Astrocyte of the spinal cord (primary cell): Measurements from ENCODE around the gene GRIN1.

Source experiments
- DNase-seq: peaks from one replicate; pipeline ENCODE4 v3.0.0; 2011; ENCODE audit warnings: low read depth, low spot score
- H3K4me3 ChIP-seq: 2 replicates; pipeline ENCODE4 v1.5.1; 2011; ENCODE audit warnings: low read depth, mild to moderate bottlenecking, low read length, moderate library complexity
- in situ Hi-C: cut with HindIII; loops from 2 replicates; pipeline ENCODE4 v1.10.0; 2017; ENCODE audit warnings: low sequenced_read_pairs
- TF ChIP-seq, protein P1 (sequence below): IDR thresholded peaks from 2 replicates; pipeline ENCODE4 v1.5.1; 2012; ENCODE audit warnings: low read depth, mild to moderate bottlenecking, low read length, inconsistent platforms

The GRIN1 gene

DNA sequence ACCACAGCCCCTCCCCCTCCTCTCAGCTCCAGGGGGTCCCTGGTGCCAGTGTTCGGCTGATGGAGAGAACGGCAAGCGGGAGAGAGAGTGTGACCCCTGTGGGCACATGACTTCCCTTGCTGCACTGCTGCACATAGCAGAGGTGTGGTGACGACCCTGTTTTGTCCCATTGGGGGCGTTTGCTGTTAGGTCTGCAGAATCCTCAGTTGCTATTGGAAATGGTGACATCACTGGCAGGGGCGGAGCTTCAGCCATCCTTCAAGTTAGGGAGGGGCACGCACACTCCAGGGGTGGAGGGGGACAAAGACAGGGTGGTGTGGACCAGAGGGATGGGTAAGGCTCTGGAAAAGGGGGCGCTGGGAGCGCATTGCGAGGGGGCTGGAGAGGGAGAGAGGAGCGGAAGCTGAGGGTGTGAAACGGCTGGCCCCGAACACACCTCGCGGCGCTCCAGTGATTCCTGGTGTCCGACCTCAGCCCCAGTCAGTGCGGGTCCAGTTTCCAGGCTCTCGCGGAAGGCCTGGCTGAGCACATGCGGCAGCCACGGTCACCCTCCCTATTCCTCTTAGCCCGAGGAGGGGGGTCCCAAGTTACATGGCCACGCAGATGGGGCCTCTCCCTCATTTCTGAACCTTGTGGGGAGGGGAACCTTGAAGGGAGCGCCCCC lies 764 bp upstream of the GRIN1 start:
- H3K4me3 ChIP-seq, result no peak overlapping the region
- TF ChIP-seq, protein P1, sequence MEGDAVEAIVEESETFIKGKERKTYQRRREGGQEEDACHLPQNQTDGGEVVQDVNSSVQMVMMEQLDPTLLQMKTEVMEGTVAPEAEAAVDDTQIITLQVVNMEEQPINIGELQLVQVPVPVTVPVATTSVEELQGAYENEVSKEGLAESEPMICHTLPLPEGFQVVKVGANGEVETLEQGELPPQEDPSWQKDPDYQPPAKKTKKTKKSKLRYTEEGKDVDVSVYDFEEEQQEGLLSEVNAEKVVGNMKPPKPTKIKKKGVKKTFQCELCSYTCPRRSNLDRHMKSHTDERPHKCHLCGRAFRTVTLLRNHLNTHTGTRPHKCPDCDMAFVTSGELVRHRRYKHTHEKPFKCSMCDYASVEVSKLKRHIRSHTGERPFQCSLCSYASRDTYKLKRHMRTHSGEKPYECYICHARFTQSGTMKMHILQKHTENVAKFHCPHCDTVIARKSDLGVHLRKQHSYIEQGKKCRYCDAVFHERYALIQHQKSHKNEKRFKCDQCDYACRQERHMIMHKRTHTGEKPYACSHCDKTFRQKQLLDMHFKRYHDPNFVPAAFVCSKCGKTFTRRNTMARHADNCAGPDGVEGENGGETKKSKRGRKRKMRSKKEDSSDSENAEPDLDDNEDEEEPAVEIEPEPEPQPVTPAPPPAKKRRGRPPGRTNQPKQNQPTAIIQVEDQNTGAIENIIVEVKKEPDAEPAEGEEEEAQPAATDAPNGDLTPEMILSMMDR, result no peak
- in situ Hi-C loops, result no loop called here
- DNase-seq, result no peak

DNA sequence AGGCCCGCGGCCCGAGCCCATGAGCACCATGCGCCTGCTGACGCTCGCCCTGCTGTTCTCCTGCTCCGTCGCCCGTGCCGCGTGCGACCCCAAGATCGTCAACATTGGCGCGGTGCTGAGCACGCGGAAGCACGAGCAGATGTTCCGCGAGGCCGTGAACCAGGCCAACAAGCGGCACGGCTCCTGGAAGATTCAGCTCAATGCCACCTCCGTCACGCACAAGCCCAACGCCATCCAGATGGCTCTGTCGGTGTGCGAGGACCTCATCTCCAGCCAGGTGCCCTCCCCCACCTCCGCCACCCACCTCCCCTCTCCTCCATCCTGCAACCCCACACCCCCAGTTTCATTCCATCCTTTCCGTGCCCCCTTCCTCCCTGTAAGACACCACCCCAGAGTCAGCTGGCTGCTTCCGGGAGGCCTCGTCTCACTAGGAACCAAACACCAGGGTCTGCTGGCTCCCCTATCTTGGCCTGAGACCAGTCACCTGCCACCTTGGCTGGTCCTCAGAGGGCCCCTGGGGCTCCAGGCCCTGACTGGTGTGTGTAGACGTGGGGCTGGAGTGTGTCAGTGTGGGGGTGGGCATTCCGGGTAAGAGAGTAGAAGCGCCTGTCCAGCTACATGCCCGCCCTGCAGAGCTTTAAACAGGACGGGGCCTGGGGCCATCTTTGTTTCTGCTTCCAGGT lies 655 bp downstream of the GRIN1 start:
- DNase-seq, result no peak
- TF ChIP-seq, protein P1, result no peak
- H3K4me3 ChIP-seq, result no peak overlapping the region

DNA sequence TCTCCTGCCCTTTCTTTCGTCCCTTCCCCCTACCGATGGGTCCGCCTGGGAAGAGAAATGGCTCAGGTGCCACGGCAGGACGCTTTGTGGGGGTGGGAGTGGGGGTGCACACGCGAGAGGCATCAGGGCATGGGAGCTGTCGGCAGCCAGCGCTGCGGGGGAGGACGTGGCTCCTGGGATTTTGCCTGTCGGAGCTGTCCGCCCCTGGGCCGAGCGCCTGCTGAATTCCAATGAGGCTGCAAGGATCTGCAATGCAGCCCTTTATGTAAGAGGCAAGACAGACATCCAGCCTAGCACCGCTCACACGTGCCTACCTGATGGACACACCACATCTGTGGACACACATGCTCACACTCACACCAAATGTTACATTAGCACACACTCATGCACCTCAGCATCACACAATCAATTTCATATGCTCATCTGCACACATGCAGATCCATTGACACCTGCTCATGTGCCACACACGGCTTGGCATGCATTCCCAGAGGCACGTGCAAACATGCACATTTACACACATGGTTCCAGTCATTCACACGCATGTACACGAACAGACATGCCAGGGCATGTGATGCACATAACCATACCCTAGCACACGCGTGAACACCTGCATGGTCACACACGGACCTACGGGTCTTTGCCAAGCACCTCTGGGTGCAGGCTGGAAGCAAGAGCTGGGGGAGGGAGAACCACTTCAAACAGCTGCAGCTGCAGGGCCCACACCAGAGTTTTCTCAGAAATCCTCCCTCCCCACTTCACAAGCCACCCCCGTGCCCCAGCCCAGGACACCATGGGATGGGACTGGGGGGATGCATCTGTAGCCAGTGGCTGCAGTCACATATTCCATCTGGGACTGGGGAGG lies 1.4 kb downstream of the GRIN1 start:
- H3K4me3 ChIP-seq, result no peak overlapping the region
- TF ChIP-seq, protein P1, result no peak
- no peak for DNase-seq
- in situ Hi-C loops, result no loop called here

More for the DNA sequence above, 655 bp downstream of the GRIN1 start:
- in situ Hi-C loops, result no loop called here

DNA sequence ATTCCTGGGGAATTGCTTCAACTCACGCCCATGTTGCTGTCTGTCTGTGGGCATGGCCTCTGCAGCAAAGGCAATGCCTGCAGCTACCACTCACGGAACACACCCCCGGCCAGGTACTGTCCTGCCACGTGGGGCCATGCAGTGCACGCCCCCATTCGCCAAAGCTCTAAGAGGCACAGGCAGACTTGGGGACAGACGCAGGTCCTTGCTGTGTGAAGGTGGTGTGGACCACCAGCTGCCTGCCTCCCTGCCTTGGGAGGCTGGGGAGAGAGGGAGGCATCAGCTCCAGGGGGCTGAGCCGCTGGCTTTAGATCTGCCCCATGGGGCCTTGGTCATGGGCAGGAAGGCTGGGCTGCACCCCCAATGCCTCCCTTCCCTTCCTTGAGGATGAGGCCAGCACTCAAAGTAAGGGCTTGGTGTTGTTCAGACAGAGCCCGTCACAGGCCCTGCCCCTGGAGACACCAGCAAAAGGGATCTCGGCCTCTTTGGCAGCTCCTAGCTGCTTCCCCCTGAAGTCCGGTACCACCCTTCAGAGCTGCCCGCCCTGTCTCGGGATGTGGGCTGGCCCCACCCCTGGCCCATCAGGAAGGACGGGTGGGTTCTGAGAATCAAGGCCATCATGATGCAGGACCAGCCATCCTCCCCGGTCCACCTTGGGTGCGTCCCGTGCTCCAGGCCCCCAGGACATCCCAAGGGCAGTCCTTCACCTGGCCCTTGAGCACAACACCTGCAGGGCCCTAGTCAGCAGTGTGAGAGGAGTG lies 2.3 kb downstream of the GRIN1 start:
- TF ChIP-seq, protein P1, result no peak
- H3K4me3 ChIP-seq, result no peak overlapping the region
- no peak for DNase-seq
- in situ Hi-C loops, result no loop called here

DNA sequence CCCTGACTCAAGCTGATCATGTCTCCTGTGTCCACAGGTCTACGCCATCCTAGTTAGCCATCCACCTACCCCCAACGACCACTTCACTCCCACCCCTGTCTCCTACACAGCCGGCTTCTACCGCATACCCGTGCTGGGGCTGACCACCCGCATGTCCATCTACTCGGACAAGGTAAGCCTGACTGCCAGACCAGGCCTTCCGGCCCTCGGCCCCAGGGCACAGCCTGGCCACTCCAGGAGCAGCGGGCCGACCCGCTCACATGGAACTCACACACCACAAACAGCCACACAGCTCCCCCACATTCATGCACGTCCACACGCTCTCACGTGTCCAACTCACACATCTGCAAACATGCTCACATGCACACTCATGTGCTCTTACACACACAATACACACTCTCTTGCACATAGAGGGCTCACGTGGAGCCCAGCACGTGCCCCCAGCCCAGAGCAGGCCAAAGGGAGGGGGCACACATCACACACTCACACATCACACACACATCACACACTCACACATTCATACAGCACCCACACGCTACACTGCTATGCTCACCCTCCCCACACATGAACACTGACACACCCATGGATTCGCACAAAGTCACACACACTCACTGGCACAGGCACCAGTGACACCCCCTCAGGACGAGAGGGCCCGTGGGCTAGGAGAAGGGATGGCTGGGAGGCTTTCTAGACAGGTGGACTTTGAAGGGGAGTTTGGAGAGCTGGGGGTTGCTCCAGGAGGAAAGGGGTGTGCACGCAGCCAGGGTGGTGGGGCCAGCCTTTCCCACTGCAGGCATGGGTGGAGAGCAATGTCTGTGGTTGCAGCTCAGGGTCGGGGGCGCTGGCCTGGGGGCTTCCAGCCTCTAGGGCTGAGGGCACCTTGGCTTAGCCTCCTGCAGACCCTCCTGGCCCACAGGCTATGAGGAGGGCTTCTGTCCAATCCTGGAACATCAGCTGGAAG lies 3.3 kb downstream of the GRIN1 start:
- no peak for DNase-seq
- TF ChIP-seq, protein P1, result no peak
- in situ Hi-C loops, result no loop called here
- H3K4me3 ChIP-seq, result no peak overlapping the region
